Measurements from ENCODE around the gene HDAC9.

DNA sequence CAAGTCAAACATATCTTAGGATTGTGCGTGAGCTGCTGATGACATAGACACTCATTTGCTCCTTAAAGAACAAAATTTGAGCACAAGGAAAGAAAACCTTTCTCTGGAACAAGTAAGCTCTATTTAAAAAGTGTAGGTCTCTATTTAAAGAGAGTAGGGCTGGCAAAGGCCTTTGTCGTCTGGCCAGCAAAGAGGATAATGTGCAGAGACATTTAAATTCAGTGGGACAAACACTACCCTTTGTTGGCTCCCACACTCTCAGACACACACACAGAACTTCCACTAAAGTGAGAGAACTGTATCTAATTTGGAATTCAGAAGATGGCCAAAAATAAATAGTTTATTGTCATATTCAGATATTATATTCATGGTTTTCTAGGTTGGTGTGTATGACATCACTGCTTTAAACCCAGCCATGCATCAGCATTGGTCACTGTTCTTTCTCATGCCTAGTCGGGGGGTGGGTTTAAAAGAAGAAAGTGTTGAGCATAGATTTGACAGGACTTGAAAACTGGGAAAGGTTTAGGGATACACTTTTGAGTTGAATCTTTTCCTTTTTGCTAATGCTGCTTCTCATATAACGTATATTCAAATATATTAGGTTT, 49.5 kb upstream of the HDAC9 start:
- no peak for TF ChIP-seq EZH2 (IDR thresholded peaks at IDR 0.05; ENCODE audit: borderline replicate concordance)
- TF ChIP-seq, protein P1, sequence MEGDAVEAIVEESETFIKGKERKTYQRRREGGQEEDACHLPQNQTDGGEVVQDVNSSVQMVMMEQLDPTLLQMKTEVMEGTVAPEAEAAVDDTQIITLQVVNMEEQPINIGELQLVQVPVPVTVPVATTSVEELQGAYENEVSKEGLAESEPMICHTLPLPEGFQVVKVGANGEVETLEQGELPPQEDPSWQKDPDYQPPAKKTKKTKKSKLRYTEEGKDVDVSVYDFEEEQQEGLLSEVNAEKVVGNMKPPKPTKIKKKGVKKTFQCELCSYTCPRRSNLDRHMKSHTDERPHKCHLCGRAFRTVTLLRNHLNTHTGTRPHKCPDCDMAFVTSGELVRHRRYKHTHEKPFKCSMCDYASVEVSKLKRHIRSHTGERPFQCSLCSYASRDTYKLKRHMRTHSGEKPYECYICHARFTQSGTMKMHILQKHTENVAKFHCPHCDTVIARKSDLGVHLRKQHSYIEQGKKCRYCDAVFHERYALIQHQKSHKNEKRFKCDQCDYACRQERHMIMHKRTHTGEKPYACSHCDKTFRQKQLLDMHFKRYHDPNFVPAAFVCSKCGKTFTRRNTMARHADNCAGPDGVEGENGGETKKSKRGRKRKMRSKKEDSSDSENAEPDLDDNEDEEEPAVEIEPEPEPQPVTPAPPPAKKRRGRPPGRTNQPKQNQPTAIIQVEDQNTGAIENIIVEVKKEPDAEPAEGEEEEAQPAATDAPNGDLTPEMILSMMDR (IDR thresholded peaks at IDR 0.05; ENCODE audit: poor library complexity): no peak

Measured in hepatocyte (in vitro differentiated cells).